Measurements from ENCODE around the gene DUSP7. TPM values are rescaled to one million over a fixed set of nuclear protein-coding genes. Genes with fewer than 3 reads are reported as not detected.

Gene DUSP7
- total RNA-seq, 1 donor from 2014 or later = 25.9 TPM

- H3K9me3 Mint-ChIP-seq = no peaks in the 10 kb centered on the region
- H3K27ac Mint-ChIP-seq = no peak overlapping the region
- H3K4me3 Mint-ChIP-seq = no peak overlapping the region
- H3K4me1 Mint-ChIP-seq (ENCODE audit: unreplicated experiment) = peaks cover 43% of the 10 kb centered on the region
- H3K36me3 Mint-ChIP-seq = no peaks in the 10 kb centered on the region
- no peaks in the 10 kb centered on the region for H3K27me3 Mint-ChIP-seq
- no peak for TF ChIP-seq CTCF (conservative IDR thresholded peaks at IDR 0.05)
- no peak for DNase-seq (ENCODE audit: extremely low spot score, unreplicated experiment)
These were observed 34.7 kb downstream of the DUSP7 start for GRCh38 chr3:52021489-52022268.

GRCh38 chr3:52020796-52021195, 35.6 kb downstream of the DUSP7 start:
- no peak for DNase-seq (ENCODE audit: extremely low spot score, unreplicated experiment)
- Mint-ChIP-seq H3K27ac (no peak overlapping the region), H3K4me3 (no peak overlapping the region), H3K27me3 (no peaks in the 10 kb centered on the region), H3K4me1 (ENCODE audit: unreplicated experiment) (peaks cover 37% of the 10 kb centered on the region), H3K9me3 (no peaks in the 10 kb centered on the region), H3K36me3 (no peaks in the 10 kb centered on the region)
- TF ChIP-seq CTCF (conservative IDR thresholded peaks at IDR 0.05) = no peak

GRCh38 chr3:52019352-52020080, 36.9 kb downstream of the DUSP7 start:
- Mint-ChIP-seq H3K27me3 (no peaks in the 10 kb centered on the region), H3K4me3 (no peak overlapping the region), H3K36me3 (no peaks in the 10 kb centered on the region), H3K4me1 (ENCODE audit: unreplicated experiment) (peaks cover 36% of the 10 kb centered on the region), H3K27ac (no peak overlapping the region), H3K9me3 (no peaks in the 10 kb centered on the region)
- no peak for DNase-seq (ENCODE audit: extremely low spot score, unreplicated experiment)
- TF ChIP-seq CTCF (conservative IDR thresholded peaks at IDR 0.05) = no peak

- Mint-ChIP-seq H3K27me3 (no peaks in the 10 kb centered on the region), H3K4me1 (ENCODE audit: unreplicated experiment) (peaks cover 30% of the 10 kb centered on the region), H3K36me3 (no peaks in the 10 kb centered on the region), H3K4me3 (no peak overlapping the region), H3K9me3 (no peaks in the 10 kb centered on the region), H3K27ac (no peak overlapping the region)
- DNase-seq (ENCODE audit: extremely low spot score, unreplicated experiment) = no peak
- TF ChIP-seq CTCF (conservative IDR thresholded peaks at IDR 0.05) = no peak
These were observed 37.9 kb downstream of the DUSP7 start for GRCh38 chr3:52018319-52019000.

- Mint-ChIP-seq H3K36me3 (no peaks in the 10 kb centered on the region), H3K9me3 (no peaks in the 10 kb centered on the region), H3K4me3 (no peak overlapping the region), H3K27ac (no peak overlapping the region), H3K4me1 (ENCODE audit: unreplicated experiment) (peaks cover 22% of the 10 kb centered on the region), H3K27me3 (no peaks in the 10 kb centered on the region)
- no peak for DNase-seq (ENCODE audit: extremely low spot score, unreplicated experiment)
- no peak for TF ChIP-seq CTCF (conservative IDR thresholded peaks at IDR 0.05)
These were observed 38.8 kb downstream of the DUSP7 start for GRCh38 chr3:52017586-52017985.
